DMS 273 treated with DMSO at 0.1 percent for 48 hours (cell line): Measurements from ENCODE around the gene TRPM3.

Source experiments
- DNase-seq: peaks from one replicate; lab custom pipeline; 2025; lab: John Stamatoyannopoulos, UW

TRPM3 gene

GRCh38 chr9:71097671-71098070 lies 23.8 kb downstream of the TRPM3 start:
- peak; percentile 72 for DNase-seq

- DNase-seq, result no peak
These were observed 24.9 kb downstream of the TRPM3 start for GRCh38 chr9:71096421-71097108.

GRCh38 chr9:71094708-71095251 lies 26.6 kb downstream of the TRPM3 start:
- no peak for DNase-seq

GRCh38 chr9:71090896-71091295 lies 30.5 kb downstream of the TRPM3 start:
- no peak for DNase-seq

- DNase-seq, result peak; percentile 88
These were observed 42.0 kb downstream of the TRPM3 start for GRCh38 chr9:71079451-71079850.

GRCh38 chr9:71076096-71076495 lies 45.3 kb downstream of the TRPM3 start:
- DNase-seq, result no peak

GRCh38 chr9:71073494-71073893 lies 47.9 kb downstream of the TRPM3 start:
- DNase-seq, result no peak

- no peak for DNase-seq
These were observed 48.8 kb downstream of the TRPM3 start for GRCh38 chr9:71072587-71072986.

GRCh38 chr9:71071633-71072032 lies 49.8 kb downstream of the TRPM3 start:
- DNase-seq, result no peak

GRCh38 chr9:71058660-71059059 lies 62.8 kb downstream of the TRPM3 start:
- DNase-seq, result no peak

- DNase-seq, result no peak
These were observed 69.1 kb downstream of the TRPM3 start for GRCh38 chr9:71052287-71052686.

GRCh38 chr9:71048280-71048679 lies 73.1 kb downstream of the TRPM3 start:
- no peak for DNase-seq

- no peak for DNase-seq
These were observed 78.9 kb downstream of the TRPM3 start for GRCh38 chr9:71042448-71042990.

- peak; percentile 26 for DNase-seq
These were observed 83.9 kb downstream of the TRPM3 start for GRCh38 chr9:71037521-71037920.

- DNase-seq, result peak; percentile 23
These were observed 84.9 kb downstream of the TRPM3 start for GRCh38 chr9:71036501-71036900.

- no peak for DNase-seq
These were observed 88.6 kb downstream of the TRPM3 start for GRCh38 chr9:71032779-71033178.

GRCh38 chr9:71025728-71026127 lies 95.7 kb downstream of the TRPM3 start:
- no peak for DNase-seq

- DNase-seq, result peak; percentile 43
These were observed 96.2 kb downstream of the TRPM3 start for GRCh38 chr9:71025201-71025600.

- no peak for DNase-seq
These were observed 111.2 kb downstream of the TRPM3 start for GRCh38 chr9:71010258-71010657.

GRCh38 chr9:71005456-71005855 lies 116.0 kb downstream of the TRPM3 start:
- no peak for DNase-seq

- DNase-seq, result no peak
These were observed 117.2 kb downstream of the TRPM3 start for GRCh38 chr9:71004196-71004595.

- no peak for DNase-seq
These were observed 118.1 kb downstream of the TRPM3 start for GRCh38 chr9:71003346-71003745.

- no peak for DNase-seq
These were observed 119.5 kb downstream of the TRPM3 start for GRCh38 chr9:71001780-71002386.
